ENCODE measurements around the gene LIX1.

DNA sequence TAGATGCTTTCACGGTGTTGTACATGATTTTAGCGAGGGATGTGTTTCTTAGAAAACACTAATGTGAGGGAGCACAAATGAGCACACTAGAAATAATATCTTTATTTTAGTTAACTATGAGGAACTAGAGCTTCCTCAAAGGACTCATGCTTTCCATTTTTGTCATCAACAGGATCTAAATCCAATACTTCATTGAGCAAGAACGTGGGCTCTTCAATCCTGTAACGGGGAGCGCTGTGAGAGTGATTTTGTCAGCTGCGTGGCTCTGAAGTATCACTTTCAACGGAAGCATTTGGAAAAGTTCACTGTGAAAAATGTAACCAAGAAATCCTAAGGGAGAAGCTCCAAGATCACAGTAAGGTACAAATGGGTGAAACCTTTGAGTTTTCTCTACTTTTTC is 93.2 kb downstream of the LIX1 start:
- TF ChIP-seq CTCF (IDR thresholded peaks at IDR 0.05; ENCODE audit: low read depth, low read length, missing input control) (no peak), RAD21 (IDR thresholded peaks at IDR 0.05) (no peak), TAF1 (conservative IDR thresholded peaks at IDR 0.05) (no peak), JUND (IDR thresholded peaks at IDR 0.05) (no peak), EGR1 (IDR thresholded peaks at IDR 0.05; ENCODE audit: low read depth in 2 of 2) (no peak), RXRA (IDR thresholded peaks at IDR 0.05) (no peak), GABPA (IDR thresholded peaks at IDR 0.05 in 1 of 2, conservative IDR thresholded peaks at IDR 0.05 in 1 of 2) (no peak), FOXA1 (IDR thresholded peaks at IDR 0.05) (no peak)
- TF ChIP-seq, protein P1, sequence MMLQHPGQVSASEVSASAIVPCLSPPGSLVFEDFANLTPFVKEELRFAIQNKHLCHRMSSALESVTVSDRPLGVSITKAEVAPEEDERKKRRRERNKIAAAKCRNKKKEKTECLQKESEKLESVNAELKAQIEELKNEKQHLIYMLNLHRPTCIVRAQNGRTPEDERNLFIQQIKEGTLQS (IDR thresholded peaks at IDR 0.05): no peak
